H9 (cell line): ENCODE data around the gene SRPX2. TPM values are rescaled to one million over a fixed set of nuclear protein-coding genes. Genes with fewer than 3 reads are reported as not detected.

Source experiments
- total RNA-seq: library from RNA; stranded (reverse); gene quantifications from 2 replicates; pipeline ENCODE4 v1.2.1, GENCODE V29; 2021

SRPX2 gene
- total RNA-seq, 1 experiment from 2014 or later = not detected

Other genes starting within 250 kb of the SRPX2 start
- gene PCDH19, start 233.9 kb upstream of the SRPX2 start, total RNA-seq = 0.83 and 1.2 TPM in 2 replicates
- gene TNMD, start 59.3 kb upstream of the SRPX2 start, total RNA-seq = 1.3 and 1.7 TPM in 2 replicates
- gene TSPAN6, start 7.4 kb upstream of the SRPX2 start, total RNA-seq = 61.3 and 62.8 TPM in 2 replicates
- gene SYTL4, start 87.9 kb downstream of the SRPX2 start, total RNA-seq = 0.13 TPM in 1 of 2 replicates, not detected in the other
- gene CSTF2, start 176.2 kb downstream of the SRPX2 start, total RNA-seq = 28.9 and 30.2 TPM in 2 replicates
- not detected in 2 replicates for gene NOX1, start 230.2 kb downstream of the SRPX2 start, total RNA-seq